ENCODE data around the gene ABCA13.

The ABCA13 gene

DNA sequence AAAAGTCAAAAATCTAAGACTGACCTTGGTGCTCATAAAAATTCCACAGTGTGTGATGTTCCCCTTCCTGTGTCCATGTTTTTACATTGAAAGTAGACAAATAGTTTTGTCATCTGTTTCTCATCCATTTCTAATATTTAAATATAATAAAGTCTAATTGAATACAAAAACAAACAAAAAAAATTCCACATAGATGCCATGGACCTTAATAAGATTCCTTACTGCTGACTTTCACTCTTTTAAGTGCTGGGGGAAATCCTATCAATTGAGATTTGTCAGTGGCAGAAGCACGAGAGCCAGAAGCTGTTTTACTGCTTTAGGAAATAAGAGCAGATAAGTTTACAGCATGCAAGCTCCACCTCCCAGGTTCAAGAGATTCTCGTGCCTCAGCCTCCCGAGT lies 310.0 kb downstream of the ABCA13 start:
- TF ChIP-seq, protein P1, sequence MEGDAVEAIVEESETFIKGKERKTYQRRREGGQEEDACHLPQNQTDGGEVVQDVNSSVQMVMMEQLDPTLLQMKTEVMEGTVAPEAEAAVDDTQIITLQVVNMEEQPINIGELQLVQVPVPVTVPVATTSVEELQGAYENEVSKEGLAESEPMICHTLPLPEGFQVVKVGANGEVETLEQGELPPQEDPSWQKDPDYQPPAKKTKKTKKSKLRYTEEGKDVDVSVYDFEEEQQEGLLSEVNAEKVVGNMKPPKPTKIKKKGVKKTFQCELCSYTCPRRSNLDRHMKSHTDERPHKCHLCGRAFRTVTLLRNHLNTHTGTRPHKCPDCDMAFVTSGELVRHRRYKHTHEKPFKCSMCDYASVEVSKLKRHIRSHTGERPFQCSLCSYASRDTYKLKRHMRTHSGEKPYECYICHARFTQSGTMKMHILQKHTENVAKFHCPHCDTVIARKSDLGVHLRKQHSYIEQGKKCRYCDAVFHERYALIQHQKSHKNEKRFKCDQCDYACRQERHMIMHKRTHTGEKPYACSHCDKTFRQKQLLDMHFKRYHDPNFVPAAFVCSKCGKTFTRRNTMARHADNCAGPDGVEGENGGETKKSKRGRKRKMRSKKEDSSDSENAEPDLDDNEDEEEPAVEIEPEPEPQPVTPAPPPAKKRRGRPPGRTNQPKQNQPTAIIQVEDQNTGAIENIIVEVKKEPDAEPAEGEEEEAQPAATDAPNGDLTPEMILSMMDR (IDR thresholded peaks at IDR 0.05), result no peak
- Histone ChIP-seq H3K27ac (no peak overlapping the region), H3K4me1 (no peaks in the 10 kb centered on the region), H3K4me3 (no peak overlapping the region), H3K36me3 (no peaks in the 10 kb centered on the region), H3K27me3 (no peaks in the 10 kb centered on the region), H3K9me3 (no peaks in the 10 kb centered on the region)
- intact Hi-C loops (cut with DNase I; ENCODE audit: low total_unique reads), result no loop called here
- DNase-seq, result no peak

DNA sequence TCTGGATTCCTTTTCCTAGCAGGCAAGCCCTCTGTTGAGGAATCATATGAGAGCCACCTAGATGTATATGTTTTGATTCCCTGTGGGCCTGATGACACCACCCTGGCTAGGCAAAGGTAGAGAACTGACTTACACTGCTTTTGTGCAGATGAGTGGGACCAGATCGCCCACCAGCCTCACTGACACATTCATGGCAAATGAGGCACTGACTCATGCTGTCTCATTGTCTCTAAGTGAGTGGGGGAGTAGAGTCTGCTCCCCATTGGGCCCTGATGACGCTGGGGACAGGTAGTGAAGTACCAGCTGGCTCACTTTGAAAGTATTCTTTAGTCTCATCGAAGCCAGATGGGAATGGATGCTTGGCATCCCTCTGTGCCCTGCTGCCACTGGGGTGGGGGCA lies 326.3 kb downstream of the ABCA13 start:
- no peak overlapping the region for H3K4me3 ChIP-seq
- no peaks in the 10 kb centered on the region for H3K36me3 ChIP-seq
- no peak overlapping the region for H3K27ac ChIP-seq
- DNase-seq, result no peak
- peaks cover 0 to 3% of the 10 kb centered on the region in 2 donors for H3K27me3 ChIP-seq
- intact Hi-C loops (cut with DNase I; ENCODE audit: low total_unique reads), result no loop called here
- no peaks in the 10 kb centered on the region for H3K9me3 ChIP-seq
- TF ChIP-seq, protein P1 (IDR thresholded peaks at IDR 0.05), result no peak
- H3K4me1 ChIP-seq, result no peaks in the 10 kb centered on the region

DNA sequence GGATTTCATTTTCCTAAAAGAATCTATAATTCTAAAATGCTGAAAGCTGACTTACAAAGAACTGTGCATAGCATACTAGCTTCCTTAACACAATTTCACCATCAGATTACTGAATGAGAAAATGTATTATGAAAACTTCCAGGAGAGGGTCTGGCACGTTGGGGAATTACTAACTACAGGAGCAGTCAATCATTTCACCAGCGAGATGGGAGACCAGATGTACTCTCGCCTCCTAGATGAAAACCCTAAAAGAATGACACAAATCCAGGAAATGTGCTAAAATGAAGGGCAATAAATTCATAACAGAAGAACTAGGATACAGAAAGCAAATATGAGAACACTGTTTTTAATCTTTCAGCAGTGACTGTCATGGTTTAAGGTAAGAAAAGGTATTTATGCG lies 330.8 kb downstream of the ABCA13 start:
- H3K27me3 ChIP-seq, result no peaks in the 10 kb centered on the region
- H3K27ac ChIP-seq, result no peak overlapping the region
- H3K9me3 ChIP-seq, result no peaks in the 10 kb centered on the region
- TF ChIP-seq, protein P1 (IDR thresholded peaks at IDR 0.05), result no peak
- H3K4me1 ChIP-seq, result no peaks in the 10 kb centered on the region
- intact Hi-C loops (cut with DNase I; ENCODE audit: low total_unique reads), result no loop called here
- no peak for DNase-seq
- H3K4me3 ChIP-seq, result no peak overlapping the region
- no peaks in the 10 kb centered on the region for H3K36me3 ChIP-seq

DNA sequence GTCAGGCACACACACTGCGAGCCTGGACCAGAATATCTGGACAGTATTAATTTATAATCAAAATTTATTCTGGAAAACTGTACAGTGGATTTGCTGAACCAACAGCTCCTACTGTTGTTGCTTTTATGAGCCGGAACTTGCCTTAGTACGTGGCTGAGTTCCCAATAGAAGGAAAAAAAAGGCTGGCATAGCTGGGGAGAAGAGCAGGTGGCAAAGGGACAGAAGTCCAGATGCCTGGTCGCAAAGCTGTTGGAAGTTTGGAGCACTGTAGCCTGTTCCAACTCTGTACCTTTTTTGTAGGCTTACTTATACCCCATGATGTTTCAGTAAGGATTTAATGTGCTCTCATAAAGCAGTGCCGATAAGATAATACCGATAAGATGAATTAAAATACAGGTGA lies 333.8 kb downstream of the ABCA13 start:
- DNase-seq, result no peak
- Histone ChIP-seq H3K27ac (no peak overlapping the region), H3K36me3 (no peaks in the 10 kb centered on the region), H3K4me3 (no peak overlapping the region), H3K4me1 (no peaks in the 10 kb centered on the region), H3K9me3 (no peaks in the 10 kb centered on the region), H3K27me3 (no peaks in the 10 kb centered on the region)
- intact Hi-C loops (cut with DNase I; ENCODE audit: low total_unique reads), result no loop called here
- TF ChIP-seq, protein P1 (IDR thresholded peaks at IDR 0.05), result no peak

DNA sequence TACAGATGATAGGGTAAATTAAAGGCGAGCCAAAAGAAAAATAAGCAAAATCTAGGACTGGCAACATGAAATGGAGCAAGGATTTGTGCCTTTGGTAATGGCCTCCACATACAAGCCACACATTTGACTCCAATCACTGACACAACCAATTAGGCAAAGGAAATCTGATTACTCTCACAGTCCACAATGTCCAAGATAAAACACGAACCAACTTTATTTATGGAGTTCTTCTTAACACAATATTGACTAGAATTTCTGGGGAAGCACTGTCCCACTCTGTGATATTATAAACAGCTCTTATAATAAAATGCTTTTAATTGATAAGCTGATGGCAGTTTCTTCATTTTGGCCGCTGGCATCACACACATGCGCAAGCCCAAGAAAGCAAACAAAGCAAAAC lies 334.2 kb downstream of the ABCA13 start:
- Histone ChIP-seq H3K9me3 (no peaks in the 10 kb centered on the region), H3K27me3 (no peaks in the 10 kb centered on the region), H3K4me1 (no peaks in the 10 kb centered on the region), H3K27ac (no peak overlapping the region), H3K4me3 (no peak overlapping the region), H3K36me3 (no peaks in the 10 kb centered on the region)
- intact Hi-C loops (cut with DNase I; ENCODE audit: low total_unique reads), result no loop called here
- DNase-seq, result no peak
- TF ChIP-seq, protein P1 (IDR thresholded peaks at IDR 0.05), result no peak

DNA sequence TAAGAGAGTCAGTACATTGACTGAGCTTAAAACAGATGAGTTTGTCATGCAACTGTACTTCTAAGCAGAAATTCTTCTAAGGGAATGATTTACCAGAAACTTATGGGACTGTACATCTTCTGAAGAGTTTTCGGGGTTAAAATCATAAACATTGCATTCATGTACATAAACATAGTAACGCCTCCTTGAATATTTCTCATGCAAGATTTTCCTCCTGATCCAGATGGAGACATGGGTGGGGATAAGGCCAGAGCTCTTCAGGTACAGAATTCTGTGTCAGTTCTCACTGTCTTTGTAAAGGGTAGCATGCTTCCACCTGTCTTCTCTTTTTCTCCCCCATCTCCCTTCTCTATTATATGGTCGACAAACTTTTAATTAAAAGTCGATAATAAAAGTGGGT lies 335.3 kb downstream of the ABCA13 start:
- Histone ChIP-seq H3K27ac (no peak overlapping the region), H3K4me3 (no peak overlapping the region), H3K9me3 (no peaks in the 10 kb centered on the region), H3K27me3 (no peaks in the 10 kb centered on the region), H3K36me3 (no peaks in the 10 kb centered on the region), H3K4me1 (no peaks in the 10 kb centered on the region)
- TF ChIP-seq, protein P1 (IDR thresholded peaks at IDR 0.05), result no peak
- intact Hi-C loops (cut with DNase I; ENCODE audit: low total_unique reads), result no loop called here
- DNase-seq, result no peak
